Iris pigment epithelial cell (primary cell): ENCODE data around the gene LORICRIN.
"Not testable (repeated sequence)": the region's sequence is repeated elsewhere in the genome, so short reads cannot be mapped to it uniquely, and the experiment has no call there.

Experiments used
- DNase-seq: peaks from one replicate; pipeline ENCODE4 v3.0.0-alpha.2; 2011; ENCODE audit warnings: low read depth

The LORICRIN gene, protein sequence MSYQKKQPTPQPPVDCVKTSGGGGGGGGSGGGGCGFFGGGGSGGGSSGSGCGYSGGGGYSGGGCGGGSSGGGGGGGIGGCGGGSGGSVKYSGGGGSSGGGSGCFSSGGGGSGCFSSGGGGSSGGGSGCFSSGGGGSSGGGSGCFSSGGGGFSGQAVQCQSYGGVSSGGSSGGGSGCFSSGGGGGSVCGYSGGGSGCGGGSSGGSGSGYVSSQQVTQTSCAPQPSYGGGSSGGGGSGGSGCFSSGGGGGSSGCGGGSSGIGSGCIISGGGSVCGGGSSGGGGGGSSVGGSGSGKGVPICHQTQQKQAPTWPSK

DNA sequence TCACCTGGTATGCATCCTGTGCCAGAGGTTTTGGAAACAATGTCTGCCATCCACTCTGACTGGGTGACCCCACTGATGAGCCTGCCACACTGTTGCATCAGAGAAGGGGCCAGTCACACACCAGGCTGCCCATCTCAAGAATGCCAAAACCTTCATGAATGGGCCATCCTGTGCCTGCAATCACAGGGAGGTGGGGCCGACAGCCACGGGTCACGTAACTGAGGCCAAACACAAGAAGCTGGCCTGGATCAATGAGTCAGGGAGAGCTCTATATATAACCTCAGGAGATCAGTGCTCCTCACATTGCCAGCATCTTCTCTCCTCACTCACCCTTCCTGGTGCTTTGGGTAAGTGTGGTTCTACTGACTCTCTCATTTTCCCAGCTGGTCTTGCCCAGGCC lies at the start of gene LORICRIN:
Gene LORICRIN (plus strand): TSS at position 301 of the 400 bp plus-strand sequence. CDS start 1,263 bp downstream, outside the sequence.
- DNase-seq, result no peak

DNA sequence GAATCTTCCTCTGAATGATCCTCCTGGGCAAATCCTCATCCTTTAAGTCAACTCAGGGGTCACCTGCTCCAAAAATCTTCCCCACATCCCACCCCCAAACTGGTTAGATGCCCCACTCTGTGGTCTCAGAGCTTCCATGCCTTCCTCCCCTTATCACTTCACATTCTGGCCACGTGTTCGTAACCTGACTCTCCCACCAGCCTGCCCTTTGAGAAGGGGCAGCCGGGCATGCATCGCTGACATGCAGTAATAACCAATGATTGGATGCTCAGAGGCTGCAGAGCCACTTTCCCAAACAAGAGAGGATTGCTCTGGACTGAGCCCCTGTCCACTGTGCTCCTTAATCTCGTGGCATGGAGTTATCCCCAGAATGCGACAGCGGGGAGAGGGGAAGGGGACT lies 49.3 kb upstream of the LORICRIN start:
- no peak for DNase-seq

DNA sequence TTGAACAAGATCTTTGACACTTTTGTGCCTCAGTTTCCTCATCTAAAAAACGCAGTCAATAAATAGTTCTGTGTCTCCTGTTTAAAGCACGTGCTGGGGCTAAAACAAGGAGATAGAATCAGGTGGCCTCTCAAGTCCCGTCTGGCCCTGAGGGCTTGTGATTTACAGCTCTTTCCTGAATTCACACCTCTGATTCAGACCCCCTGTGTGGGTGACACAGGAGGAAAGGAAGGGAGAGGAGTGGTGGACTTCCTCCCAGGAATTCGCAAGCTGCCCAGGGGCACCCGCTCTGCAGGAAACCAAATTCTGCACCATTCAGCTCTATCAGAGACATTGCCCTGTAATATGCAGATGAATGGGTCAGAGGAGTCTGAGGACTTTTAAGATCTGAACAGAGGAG lies 47.3 kb upstream of the LORICRIN start:
- no peak for DNase-seq

DNA sequence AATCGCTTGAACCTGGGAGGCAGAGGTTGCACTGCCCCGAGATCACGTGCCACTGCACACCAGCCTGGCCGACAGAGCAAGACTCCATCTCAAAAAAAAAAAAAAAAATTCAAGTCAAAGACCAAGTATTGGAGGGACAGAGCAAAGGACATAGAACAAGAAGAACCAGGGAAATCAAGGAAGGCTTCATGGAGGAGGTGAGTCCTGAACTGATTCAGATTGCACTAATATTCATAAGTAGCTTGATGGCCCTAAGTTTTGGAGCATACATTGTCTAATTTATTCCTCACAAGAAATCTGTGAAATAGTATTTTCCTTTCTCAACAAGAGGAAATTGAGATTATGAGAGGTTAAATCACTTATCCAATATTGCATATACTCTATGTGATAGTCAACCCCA lies 46.0 kb upstream of the LORICRIN start:
- no peak for DNase-seq

DNA sequence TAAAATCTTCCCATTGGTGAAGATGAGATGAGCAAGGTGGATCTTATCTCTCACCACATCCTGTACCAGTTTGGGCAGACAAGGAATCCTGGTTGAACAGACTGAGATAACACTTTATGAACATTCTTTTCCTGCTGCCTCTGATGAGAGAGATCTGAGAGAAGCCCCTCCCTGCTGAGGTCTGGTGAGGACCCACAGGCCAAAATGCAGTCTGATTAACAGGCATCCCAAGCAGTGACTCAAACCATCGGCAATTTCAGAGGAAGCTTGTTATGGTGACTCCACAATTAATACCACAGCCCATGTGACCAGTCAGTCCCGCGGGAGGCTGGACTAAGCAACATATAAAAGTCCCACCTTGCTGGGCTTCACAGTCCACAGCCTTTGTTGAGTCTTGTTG lies 42.3 kb upstream of the LORICRIN start, which contains the start of gene PRR9:
Gene PRR9 (plus strand): TSS at position 373 of the 400 bp plus-strand sequence. CDS start 561 bp downstream, outside the sequence.
- no peak for DNase-seq

DNA sequence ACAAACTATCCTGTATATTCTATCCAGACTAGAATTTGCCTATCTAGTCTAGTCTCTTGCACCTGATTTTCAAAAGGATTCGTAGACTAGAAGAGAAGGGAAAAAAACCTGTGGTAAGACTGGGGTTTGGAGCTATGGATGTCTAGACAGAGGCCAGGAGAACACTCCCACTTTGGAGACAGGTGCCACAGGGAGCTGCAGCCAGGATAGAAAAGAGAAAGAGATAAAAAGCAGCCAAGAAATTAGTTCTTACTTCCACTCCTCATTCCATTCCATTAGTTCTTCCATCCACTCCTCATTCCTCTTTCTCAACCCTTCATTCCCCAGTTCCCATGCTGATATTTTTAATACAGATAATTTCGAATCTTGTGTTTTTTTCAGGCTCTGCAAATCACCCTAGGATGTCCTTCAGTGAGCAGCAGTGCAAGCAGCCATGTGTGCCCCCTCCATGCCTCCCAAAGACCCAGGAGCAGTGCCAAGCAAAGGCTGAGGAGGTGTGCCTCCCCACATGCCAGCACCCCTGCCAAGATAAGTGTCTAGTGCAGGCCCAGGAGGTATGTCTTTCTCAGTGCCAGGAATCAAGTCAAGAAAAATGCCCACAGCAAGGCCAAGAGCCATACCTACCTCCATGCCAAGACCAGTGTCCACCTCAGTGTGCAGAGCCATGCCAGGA lies 41.6 kb upstream of the LORICRIN start:
- DNase-seq, result no peak

DNA sequence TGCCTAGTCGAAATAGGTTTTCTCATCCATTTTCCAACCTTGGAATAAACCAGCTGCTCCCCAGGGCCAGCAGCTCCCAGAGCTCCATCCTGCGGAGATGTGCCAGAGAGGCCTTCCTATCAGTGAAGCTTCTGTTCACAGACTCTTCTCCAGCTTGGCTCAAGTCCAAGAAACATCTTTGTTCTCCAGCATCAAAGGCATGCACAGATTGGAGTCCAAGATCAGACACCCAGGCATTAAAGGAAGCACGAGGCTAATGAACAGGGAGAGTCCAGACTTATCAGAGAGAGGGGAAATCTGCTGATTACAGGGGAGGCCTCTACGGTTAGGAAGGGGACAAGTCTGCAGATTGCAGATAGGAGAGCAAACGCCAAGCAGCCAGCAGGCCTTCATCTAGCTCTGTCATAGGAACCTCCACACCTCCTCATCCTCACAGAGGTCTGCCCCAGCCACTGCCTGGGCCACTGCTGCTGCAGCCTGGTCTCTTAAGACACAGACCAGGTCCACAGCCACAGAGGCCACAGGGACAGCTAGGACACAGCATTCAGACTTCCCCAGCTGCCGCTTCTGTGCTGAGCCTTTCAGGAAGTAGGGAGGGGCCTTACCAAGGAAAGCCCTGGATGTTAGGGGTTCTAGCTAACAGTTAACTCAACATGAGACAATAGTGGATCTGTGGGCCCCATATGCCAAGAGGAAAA lies 38.7 kb upstream of the LORICRIN start:
- no peak for DNase-seq

DNA sequence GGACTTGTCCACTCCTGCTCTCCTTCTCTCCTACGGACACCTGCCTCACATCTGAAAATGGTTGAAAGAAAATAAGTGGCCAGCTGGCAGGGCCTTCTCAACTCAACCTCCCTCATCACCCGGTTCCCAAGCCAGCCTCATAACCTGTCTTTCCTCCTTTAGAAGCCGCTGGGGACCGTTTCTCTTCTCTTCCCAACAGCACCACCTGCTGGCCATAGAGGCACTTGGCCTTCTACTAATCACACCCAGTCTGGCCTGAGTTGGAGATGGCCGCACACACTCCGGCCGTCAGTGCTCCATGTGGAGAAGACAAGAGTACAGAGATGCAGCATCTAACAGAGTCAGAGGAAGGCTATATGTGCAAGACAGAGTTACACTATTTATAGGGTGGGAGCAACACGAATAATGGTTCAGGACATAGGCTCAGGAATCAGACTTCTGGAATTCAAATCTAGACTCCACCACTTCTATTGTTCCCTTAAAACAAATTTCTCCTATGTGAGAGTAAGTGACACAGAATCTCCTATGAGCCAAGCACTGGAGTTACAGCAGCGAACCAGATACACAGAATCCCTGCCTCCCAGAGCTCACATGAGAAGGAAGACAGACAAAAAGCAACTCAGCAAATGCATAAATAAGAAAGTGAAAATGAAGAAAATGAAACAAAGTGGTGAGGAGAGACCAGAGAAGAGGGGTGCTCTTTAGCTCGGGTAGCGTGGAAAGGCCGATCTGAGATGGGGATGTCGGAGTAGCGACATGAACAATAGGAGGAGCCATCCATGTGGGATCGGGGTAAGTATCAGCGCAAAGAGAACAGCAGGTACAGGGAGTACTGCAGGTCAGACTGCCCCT lies 36.2 kb upstream of the LORICRIN start:
- peak; percentile 28 for DNase-seq

DNA sequence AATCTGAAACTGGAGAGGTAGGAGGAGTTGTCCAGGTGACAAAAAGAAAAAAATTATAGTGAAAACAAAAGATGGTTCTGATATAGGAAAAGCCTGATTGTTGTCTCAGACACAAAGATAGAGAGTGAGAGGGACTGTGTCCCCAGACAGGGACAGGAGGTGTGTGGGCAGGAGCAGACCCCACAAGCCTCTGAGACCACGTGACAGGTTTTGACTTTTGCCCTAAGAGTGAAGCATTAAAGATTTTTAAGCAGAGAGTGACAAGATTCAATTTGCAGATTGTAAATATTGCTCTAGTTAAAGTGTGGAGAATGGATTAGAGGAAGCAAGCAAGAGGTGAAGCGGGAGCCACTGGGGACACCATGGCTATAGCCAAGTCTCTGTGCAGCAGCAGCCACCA lies 31.7 kb upstream of the LORICRIN start:
- no peak for DNase-seq

DNA sequence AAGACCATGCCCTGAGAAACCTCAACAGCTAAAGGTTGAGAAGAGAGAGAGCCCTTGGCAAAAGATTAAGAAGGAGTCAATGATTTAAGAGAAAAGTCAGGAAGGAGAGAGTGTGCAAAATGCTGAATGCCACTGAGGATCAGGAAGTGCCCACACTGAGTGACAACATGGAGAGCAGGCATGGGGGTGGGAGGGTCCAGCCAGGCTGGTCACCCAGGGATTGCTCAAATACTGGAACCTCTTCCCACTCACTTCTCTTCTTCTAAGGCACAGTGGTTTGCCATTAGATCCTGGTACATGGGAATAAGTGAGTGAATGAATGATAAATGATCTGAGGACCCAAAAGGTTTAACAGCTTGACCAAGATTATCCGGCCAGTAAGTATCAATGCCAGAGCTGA lies 31.0 kb upstream of the LORICRIN start:
- DNase-seq, result no peak

DNA sequence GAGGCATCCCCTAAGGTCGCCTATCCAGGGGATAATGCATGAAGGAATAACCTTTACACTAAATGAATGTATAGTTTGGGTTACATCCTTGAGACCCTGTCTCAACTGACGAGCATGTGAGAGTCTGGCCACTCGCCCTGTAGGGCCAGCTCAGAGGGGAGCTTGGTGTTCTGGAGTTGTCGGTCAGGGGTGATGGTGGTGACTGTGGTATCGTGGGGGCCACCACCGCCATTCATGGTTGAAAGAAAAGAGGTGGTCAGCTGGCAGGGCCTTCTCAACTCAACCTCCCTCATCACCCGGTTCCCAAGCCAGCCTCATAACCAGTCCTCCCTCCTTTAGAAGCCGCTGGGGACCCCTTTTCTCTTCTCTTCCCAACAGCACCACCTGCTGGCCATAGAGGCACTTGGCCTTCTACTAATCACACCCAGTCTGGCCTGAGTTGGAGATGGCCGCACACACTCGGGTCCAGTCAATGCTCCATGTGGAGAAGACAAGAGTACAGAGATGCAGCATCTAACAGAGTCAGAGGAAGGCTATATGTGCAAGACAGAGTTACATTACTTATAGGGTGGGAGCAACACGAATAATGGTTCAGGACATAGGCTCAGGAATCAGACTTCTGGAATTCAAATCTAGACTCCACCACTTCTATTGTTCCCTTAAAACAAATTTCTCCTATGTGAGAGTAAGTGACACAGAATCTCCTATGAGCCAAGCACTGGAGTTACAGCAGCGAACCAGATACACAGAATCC lies 30.2 kb upstream of the LORICRIN start:
- not testable (repeated sequence) for DNase-seq

DNA sequence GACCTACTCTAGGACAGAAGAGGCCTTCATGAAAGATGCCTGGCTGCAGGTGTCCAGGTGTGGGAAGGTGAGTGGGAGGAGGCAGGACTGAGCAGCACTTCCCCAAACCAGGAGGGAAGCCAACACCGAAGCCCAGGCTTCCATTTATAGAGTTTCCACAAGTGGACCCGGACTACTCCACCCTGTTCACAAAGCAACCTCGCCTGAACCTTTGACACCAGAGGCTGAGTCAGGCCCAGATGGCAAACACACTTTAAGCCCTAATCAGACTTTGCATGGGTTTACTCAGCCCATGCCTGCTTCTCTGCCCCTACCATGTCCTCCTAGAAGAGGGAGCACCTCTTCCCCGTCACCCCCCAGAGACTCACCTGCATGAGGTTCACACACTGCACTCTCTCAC lies 28.1 kb upstream of the LORICRIN start:
- DNase-seq, result no peak

DNA sequence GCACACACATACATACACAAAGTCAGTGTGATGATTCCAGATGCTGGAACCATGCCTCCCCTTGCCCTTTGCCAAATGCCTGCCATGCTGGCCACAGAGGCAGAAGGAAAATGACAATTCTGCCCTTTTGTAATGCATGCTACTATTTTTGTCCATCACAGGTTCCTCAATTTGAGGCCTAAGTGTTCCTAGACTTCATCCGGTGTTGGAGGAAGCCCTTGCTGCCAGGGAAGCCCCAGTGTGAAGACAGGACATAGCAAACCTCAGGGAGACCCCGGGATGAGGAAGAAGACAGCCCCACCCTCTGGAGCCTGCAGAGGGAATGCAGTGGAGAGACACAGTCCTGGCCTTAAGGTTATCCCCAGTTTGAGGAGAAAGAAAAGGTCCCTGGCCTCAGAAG lies 27.7 kb upstream of the LORICRIN start:
- DNase-seq, result no peak

DNA sequence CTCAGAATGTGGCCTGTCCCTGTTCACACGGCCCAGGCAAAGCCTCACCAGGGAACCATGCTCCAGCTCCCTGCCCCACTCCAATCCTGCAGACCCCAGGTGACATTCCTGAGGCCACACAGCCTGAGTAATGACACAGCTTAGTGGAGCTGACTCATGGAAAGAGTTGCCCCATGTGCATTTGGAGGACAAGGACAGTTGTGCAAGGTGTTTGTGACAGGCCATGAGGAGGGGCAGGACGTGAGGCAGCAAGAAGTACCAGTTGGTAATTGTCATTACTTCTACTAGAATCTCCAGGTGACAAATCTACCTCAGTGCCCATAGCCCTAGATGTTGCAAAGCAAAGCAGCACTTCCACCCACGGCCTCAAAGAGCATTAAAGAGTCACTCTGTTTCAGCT lies 26.9 kb upstream of the LORICRIN start:
- no peak for DNase-seq

DNA sequence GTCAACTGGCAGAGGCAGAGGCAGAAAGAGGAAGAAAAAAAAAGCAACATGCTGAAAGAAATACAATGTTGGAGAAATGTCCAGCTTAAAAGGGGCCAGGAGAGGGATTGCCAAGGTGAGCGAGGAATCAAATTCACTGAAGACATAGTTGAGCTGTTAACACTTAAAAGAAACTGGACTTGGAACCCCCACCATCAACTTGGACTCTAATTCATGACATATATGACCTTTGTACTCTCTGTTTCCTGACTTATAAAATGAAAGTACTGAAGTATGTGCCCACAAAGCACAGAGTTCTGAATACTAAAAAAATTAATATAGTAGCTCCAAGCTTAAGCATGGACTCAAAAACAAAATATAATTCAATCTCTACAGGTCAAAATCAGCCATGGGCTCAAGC lies 26.0 kb upstream of the LORICRIN start:
- DNase-seq, result no peak

DNA sequence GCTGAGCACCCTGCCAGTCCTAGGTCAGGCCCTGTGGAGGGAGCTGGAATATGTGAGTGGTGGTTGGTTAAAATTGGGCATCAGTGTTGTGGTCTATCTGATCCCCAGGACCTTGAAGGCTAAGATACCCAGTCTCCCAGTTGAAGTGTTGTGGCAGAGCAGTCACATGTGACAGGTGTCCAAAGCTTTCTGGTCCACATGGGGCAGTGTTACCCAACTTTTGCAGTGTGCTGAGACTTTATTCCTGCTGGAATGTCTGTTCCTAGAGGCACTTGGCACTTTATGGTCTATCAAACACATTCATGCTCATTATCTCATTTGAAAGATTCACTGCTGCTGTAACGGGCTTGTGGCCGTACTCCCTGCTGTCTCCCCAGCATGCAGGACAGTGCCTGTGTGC lies 21.0 kb upstream of the LORICRIN start:
- no peak for DNase-seq

DNA sequence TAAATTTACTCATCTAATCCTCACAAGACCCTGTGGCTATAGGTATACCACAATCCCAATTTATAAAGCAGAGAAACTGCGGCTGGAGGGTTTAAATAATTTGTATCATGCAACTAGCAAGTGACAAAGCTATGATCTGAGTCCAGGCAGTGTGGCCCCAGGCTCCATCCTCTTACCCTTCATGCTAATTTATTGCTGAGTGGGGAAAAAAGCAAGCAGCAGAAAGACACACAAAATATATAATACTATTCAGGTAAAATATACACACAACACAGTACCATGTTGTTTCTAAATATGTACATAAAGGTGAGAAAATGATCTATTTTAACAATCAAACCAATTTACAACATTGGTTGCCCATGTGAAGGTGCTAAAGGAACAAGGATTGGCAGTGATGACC lies 17.3 kb upstream of the LORICRIN start:
- no peak for DNase-seq

DNA sequence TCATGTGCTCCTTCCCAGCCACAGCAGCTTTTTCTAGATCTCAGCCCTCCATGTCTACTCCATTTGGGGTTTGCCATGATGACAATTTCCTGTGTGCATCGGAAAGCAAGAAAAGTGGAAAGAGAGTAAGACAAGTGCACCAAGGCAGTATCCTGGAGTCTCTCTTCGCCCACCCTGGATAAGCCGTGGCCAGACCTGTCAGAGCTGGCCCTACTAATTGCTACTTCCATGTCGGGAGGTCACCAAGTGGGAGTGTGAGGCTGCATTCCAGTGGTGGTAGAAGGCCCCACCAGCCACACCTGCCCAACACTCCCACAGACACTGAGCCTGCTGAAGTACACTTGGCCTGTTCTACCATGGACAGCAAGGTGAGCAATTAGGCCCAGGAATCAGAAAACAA lies 14.0 kb upstream of the LORICRIN start:
- DNase-seq, result no peak

DNA sequence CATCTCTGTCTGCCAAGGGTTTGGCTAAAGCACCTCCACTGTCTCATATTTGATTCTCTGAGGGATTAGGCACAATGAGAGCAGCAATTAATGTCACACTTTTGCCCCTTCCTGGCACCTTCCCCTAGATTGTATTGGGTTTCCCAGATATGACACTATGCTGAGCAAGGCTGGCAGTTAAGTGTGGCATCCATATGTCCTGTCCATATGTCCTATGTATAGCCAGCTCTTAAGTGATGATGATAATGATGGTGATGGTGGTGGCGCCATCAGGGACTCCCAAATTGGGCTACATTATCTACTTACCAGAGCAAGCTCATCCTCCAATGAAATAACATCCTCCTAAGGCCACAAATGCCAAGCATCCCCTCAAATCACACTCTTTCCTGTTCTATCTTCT lies 13.5 kb upstream of the LORICRIN start:
- DNase-seq, result no peak

DNA sequence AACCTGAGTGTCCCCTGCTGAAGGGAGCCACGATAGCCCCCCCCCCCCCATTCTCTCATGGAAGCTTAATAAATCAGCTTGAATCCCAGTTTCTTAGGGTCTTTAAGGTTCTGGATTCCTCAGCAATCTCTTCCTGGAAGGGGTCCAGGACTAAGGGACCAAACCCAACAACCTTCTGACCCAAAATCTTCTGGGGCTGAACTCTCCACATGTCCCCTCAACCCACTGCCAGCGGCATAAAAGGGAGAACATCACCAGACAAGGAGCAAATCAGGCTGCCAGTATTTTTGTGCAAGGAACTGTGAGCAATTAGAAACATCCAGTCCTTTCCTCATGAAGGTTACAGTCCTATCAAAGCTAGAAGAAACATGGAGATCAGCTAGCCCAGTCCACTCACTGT lies 12.7 kb upstream of the LORICRIN start:
- DNase-seq, result no peak

DNA sequence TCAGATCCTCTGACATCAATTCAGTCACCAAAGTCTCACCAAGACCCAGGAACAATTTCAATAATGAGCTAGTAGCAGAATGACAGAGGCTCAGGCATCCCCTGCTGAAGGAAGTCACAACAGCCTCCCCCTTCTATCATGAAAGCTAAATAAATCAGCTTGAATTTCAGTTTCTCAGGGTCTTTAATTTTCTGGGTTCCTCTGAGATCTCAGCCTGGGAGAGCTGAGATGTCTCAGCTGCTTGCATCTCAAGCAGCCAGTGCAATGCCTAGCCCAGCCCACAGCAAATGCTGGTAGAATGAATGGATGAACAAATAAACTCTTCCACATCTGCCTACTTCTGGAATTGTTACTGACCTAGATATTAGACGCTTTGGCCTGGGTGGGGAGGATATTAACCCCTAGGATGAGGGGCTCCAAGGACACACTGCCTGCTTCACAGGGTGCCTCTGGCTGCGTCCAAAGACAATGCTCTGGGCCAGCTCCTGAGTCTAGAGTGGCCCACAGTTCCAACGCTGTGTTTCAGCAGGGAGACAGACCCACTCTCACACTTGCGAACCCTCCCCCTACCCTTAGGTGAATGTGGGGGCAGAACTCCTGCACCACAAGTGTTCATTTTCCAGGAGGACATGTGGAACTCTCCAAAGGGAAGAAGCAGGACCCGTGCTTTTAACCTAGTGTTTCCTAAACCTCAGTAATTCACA lies 11.2 kb upstream of the LORICRIN start:
- DNase-seq, result no peak
